HCT116 (cell line): ENCODE results near the gene PSD. TPM values are rescaled to one million over a fixed set of nuclear protein-coding genes. Genes with fewer than 3 reads are reported as not detected.
A peak's percentile ranks its signal among the peaks of the same experiment; 100 is the strongest.

Experiments used
- ATAC-seq: fragments of 200-7000 bp; cut with Tn5 transposase; 2 replicates; pipeline ENCODE4 v1.9.1; 2020; ENCODE audit warnings: mild to moderate bottlenecking, moderate library complexity
- BruUV-seq: library from RNA; stranded (reverse); fragments of 400-500 nt; replicated peaks from 2 replicates; lab custom pipeline; 2021; lab: Mats Ljungman, UMichigan
- CTCF ChIA-PET: fragments of 300-600 bp; sonication (Branson Sonifier 250); formaldehyde crosslinking; loops from one replicate; lab custom pipeline; 2021; ENCODE audit warnings: antibody characterized with exemption; lab: Charles Lee
- POLR2A ChIA-PET: fragments of 300-600, 350-600 bp; sonication (Branson Sonifier 250); formaldehyde crosslinking; loops from one replicate; lab custom pipeline; 2021; ENCODE audit warnings: antibody characterized with exemption; lab: Charles Lee
- RAD21 ChIA-PET, 2 experiments: fragments of 300-600 bp; sonication (Branson Sonifier 250); formaldehyde crosslinking; loops; one replicate each; lab custom pipeline; 2023; ENCODE audit warnings: low total read pairs in 2 of 2; ENCODE audit not compliant: uncharacterized antibody in 2 of 2, unreplicated experiment in 2 of 2, low non-redundant PET in 1 of 2; lab: Charles Lee
- DNase-seq: peaks from one replicate; pipeline ENCODE4 v3.0.0-alpha.2; 2010; ENCODE audit warnings: low read depth, low spot score
- H2AFZ ChIP-seq: fragments of 200-600 bp; shearing (Covaris generic), sonication (generic); 2 replicates; pipeline ENCODE4 v1.6.1; 2017; ENCODE audit warnings: low read depth, mixed run types, mixed read lengths, antibody characterized with exemption, low read length; ENCODE audit not compliant: poor library complexity, severe bottlenecking
- H3K27ac ChIP-seq: 2 replicates; pipeline ENCODE4 v1.5.1; 2012; ENCODE audit warnings: low read depth, low read length
- H3K27me3 ChIP-seq: fragments of 200-600 bp; sonication (generic); 2 replicates; pipeline ENCODE4 v1.6.1; 2016; ENCODE audit warnings: mixed run types, low read length, mixed read lengths; ENCODE audit not compliant: insufficient read depth
- H3K36me3 ChIP-seq, 2 experiments: fragments of 200-500 bp in 1 of 2; fragments of 200-600 bp in 1 of 2; sonication (Bioruptor generic) in 1 of 2; sonication (generic) in 1 of 2; 2 replicates each; pipeline versions ENCODE4 v1.5.1 to v1.6.1; 2014 to 2016; ENCODE audit warnings: low read length in 2 of 2, inconsistent platforms in 1 of 2, mixed read lengths in 1 of 2, mixed run types in 1 of 2; ENCODE audit not compliant: insufficient read depth in 2 of 2, control insufficient read depth in 1 of 2
- H3K4me1 ChIP-seq, 2 experiments: fragments of 200-600 bp in 1 of 2; sonication (generic) in 1 of 2; 2 replicates each; pipeline versions ENCODE4 v1.5.1 to v1.6.1; 2012 to 2017; ENCODE audit warnings: low read length in 2 of 2, inconsistent platforms in 1 of 2, mild to moderate bottlenecking in 1 of 2, mixed read lengths in 1 of 2, mixed run types in 1 of 2, moderate library complexity in 1 of 2; ENCODE audit not compliant: insufficient read depth in 2 of 2, control insufficient read depth in 1 of 2
- H3K4me2 ChIP-seq: fragments of 200-600 bp; sonication (generic); 2 replicates; pipeline ENCODE4 v1.6.1; 2017; ENCODE audit warnings: mixed run types, low read length, mixed read lengths
- H3K4me3 ChIP-seq, 2 experiments: fragments of 200-600 bp in 1 of 2; sonication (generic) in 1 of 2; replicated peaks in 1 of 2; 2 replicates each; pipeline ENCODE4 v1.5.1; 2011 to 2016; ENCODE audit warnings: low read length in 2 of 2, control low read depth in 1 of 2, low read depth in 1 of 2, mild to moderate bottlenecking in 1 of 2, mixed read lengths in 1 of 2, mixed run types in 1 of 2
- H3K79me2 ChIP-seq: fragments of 200-600 bp; sonication (generic); 2 replicates; pipeline ENCODE4 v1.6.1; 2017; ENCODE audit warnings: mild to moderate bottlenecking, mixed run types, low read length, moderate library complexity, mixed read lengths; ENCODE audit not compliant: insufficient read depth
- H3K9ac ChIP-seq: fragments of 200-600 bp; sonication (generic); 2 replicates; pipeline ENCODE4 v1.6.1; 2016; ENCODE audit warnings: low read length, mixed read lengths
- H3K9me2 ChIP-seq: fragments of 200-600 bp; sonication (generic), shearing (Covaris generic); 2 replicates; pipeline ENCODE4 v1.6.1; 2017; ENCODE audit warnings: mixed run types, mild to moderate bottlenecking, moderate library complexity; ENCODE audit not compliant: insufficient read depth
- H3K9me3 ChIP-seq, 2 experiments: fragments of 200-500 bp in 1 of 2; fragments of 200-600 bp in 1 of 2; sonication (Bioruptor generic) in 1 of 2; sonication (generic) in 1 of 2; 2 replicates each; pipeline ENCODE4 v1.6.1; 2014 to 2017; ENCODE audit warnings: low read length in 2 of 2, mixed read lengths in 2 of 2, inconsistent platforms in 1 of 2, low read depth in 1 of 2, mild to moderate bottlenecking in 1 of 2, mixed run types in 1 of 2, moderate library complexity in 1 of 2; ENCODE audit not compliant: control insufficient read depth in 1 of 2, insufficient read depth in 1 of 2
- H4K20me1 ChIP-seq: fragments of 200-600 bp; sonication (generic), shearing (Covaris generic); 2 replicates; pipeline ENCODE4 v1.6.1; 2017; ENCODE audit warnings: mixed run types, mild to moderate bottlenecking, moderate library complexity; ENCODE audit not compliant: insufficient read depth
- EGR1 ChIP-seq: IDR thresholded peaks from 2 replicates; pipeline ENCODE4 v1.6.1; 2012; ENCODE audit warnings: low read depth
- MAX ChIP-seq: IDR thresholded peaks from 2 replicates; pipeline ENCODE4 v1.6.1; 2012
- POLR2A ChIP-seq: IDR thresholded peaks from 2 replicates; pipeline ENCODE4 v1.7.0; 2011; ENCODE audit warnings: borderline replicate concordance; ENCODE audit not compliant: insufficient read depth, insufficient read length; ENCODE audit errors: extremely low read depth
- POLR2AphosphoS5 ChIP-seq: IDR thresholded peaks from 2 replicates; pipeline ENCODE4 v1.6.1; 2011; ENCODE audit warnings: mild to moderate bottlenecking, low read depth, low read length, moderate library complexity
- SIN3A ChIP-seq: IDR thresholded peaks from 2 replicates; pipeline ENCODE4 v1.6.1; 2012; ENCODE audit warnings: low read depth
- SP1 ChIP-seq: IDR thresholded peaks from 2 replicates; pipeline ENCODE4 v1.6.1; 2012; ENCODE audit warnings: low read depth
- SRF ChIP-seq: IDR thresholded peaks from 2 replicates; pipeline ENCODE4 v1.6.1; 2012; ENCODE audit warnings: low read depth
- TCF7L2 ChIP-seq: IDR thresholded peaks from 2 replicates; pipeline ENCODE4 v1.7.0; 2011; ENCODE audit warnings: borderline replicate concordance, inconsistent platforms; ENCODE audit not compliant: insufficient read depth, insufficient read length; ENCODE audit errors: extremely low read depth
- YY1 ChIP-seq: IDR thresholded peaks from 2 replicates; pipeline ENCODE4 v1.6.1; 2011; ENCODE audit warnings: low read length, low read depth, moderate library complexity, mild to moderate bottlenecking; ENCODE audit not compliant: insufficient replicate concordance; ENCODE audit errors: extremely low read depth
- ZBTB33 ChIP-seq: IDR thresholded peaks from 2 replicates; pipeline ENCODE4 v1.6.1; 2011; ENCODE audit warnings: mild to moderate bottlenecking, low read length, moderate library complexity; ENCODE audit not compliant: insufficient replicate concordance; ENCODE audit errors: extremely low read depth
- ZFX ChIP-seq: fragments of 450-650 bp; IDR thresholded peaks from 2 replicates; pipeline ENCODE4 v1.6.1; 2017
- intact Hi-C: fragments of 100-400 bp; cut with micrococcal nuclease; formaldehyde crosslinking; loops from 2 replicates; pipeline ENCODE4 v1.10.0; 2022
- total RNA-seq: library from RNA; stranded (reverse); gene quantifications from one replicate; pipeline ENCODE4 v1.2.1, GENCODE V29; 2021; ENCODE audit not compliant: unreplicated experiment

The PSD gene
- total RNA-seq, 1 experiment from 2014 or later: 9.7 TPM

- no peak for DNase-seq
- peak overlapping the region; percentile 77 for H3K27ac ChIP-seq
- peak overlapping the region; percentile 70 for H2AFZ ChIP-seq
- no peaks in the 10 kb centered on the region for H4K20me1 ChIP-seq
- no peaks in the 10 kb centered on the region for H3K9me2 ChIP-seq
- no TSS peak for BruUV-seq
- ChIA-PET CTCF (interaction anchor here (1.0 to 4.7 kb wide), 10 partner anchors 12 to 638 kb away, joined by 4 to 98 read pairs (median 12); partner anchors contain the start of genes C10orf95, CUEDC2 and SUFU), RAD21 (interaction anchor here in 1 of 2 experiments (1.0 kb wide), 1 partner anchor 189 kb away, joined by 3 read pairs; no protein-coding TSS in a partner anchor), POLR2A (interaction anchor here (1.8 to 4.2 kb wide), 5 partner anchors 10 to 31 kb away, joined by 5 to 47 read pairs (median 12); partner anchors contain the start of genes C10orf95 and CUEDC2)
- no peak for ATAC-seq
- H3K9ac ChIP-seq: peak overlapping the region; percentile 87
- H3K4me3 ChIP-seq: peak overlapping the region; percentile 87 to 94
- H3K27me3 ChIP-seq: no peaks in the 10 kb centered on the region
- H3K4me2 ChIP-seq: peak overlapping the region; percentile 93
- intact Hi-C loops: loop anchor here (2.0 to 5.0 kb wide), 2 partner anchors 43 to 59 kb away; no protein-coding TSS in a partner anchor
- peaks cover 11% of the 10 kb centered on the region for H3K79me2 ChIP-seq
- H3K36me3 ChIP-seq: peaks cover 0 to 11% of the 10 kb centered on the region in 2 experiments; a peak in 1 of 4 replicates
- peaks cover 15 to 33% of the 10 kb centered on the region in 2 experiments; a peak in 3 of 4 replicates for H3K4me1 ChIP-seq
- H3K9me3 ChIP-seq: no peaks in the 10 kb centered on the region
- 0 out of 2 replicates have a peak, but pooled peaks have one; percentile 12 for TF ChIP-seq POLR2AphosphoS5
- TF ChIP-seq ZBTB33: no peak
Measured at GRCh38 chr10:102419269-102420180, 940 bp upstream of the PSD start.

GRCh38 chr10:102416695-102417094 is 1.9 kb downstream of the PSD start:
- Histone ChIP-seq H3K27me3 (peaks cover 3% of the 10 kb centered on the region; the same call in 1 of the 2 replicates), H2AFZ (no peak overlapping the region), H3K27ac (no peak overlapping the region), H3K9me3 (no peaks in the 10 kb centered on the region), H3K4me3 (no peak overlapping the region), H3K4me2 (no peak overlapping the region), H3K9me2 (no peaks in the 10 kb centered on the region), H3K9ac (no peak overlapping the region), H3K79me2 (peaks cover 3% of the 10 kb centered on the region; the same call in 1 of the 2 replicates), H4K20me1 (no peaks in the 10 kb centered on the region), H3K4me1 (peaks cover 5 to 19% of the 10 kb centered on the region in 2 experiments; a peak in 2 of 4 replicates), H3K36me3 (no peaks in the 10 kb centered on the region)
- RAD21 ChIA-PET: no interaction called here
- no peak for TF ChIP-seq YY1
- no peak for TF ChIP-seq POLR2AphosphoS5
- no peak for TF ChIP-seq SIN3A
- no peak for TF ChIP-seq POLR2A
- TF ChIP-seq SP1: no peak
- TF ChIP-seq EGR1: no peak
- TF ChIP-seq SRF: no peak
- no peak for TF ChIP-seq TCF7L2
- no peak for TF ChIP-seq ZFX
- TF ChIP-seq MAX: no peak
- BruUV-seq: no TSS peak
- intact Hi-C loops: no loop called here
- ATAC-seq (no peak), DNase-seq (no peak)
- POLR2A ChIA-PET: no interaction called here
- CTCF ChIA-PET: no interaction called here
